ENCODE measurements around the gene AGPAT3.

GRCh38 chr21:43981871-43982210 lies 116.8 kb downstream of the AGPAT3 start:
- TF ChIP-seq EZH2phosphoT487 (IDR thresholded peaks at IDR 0.05), result no peak
- no peak for TF ChIP-seq CTCF (IDR thresholded peaks at IDR 0.05)
- TF ChIP-seq EZH2 (IDR thresholded peaks at IDR 0.05), result no peak
